ENCODE data around the gene NDUFA12.

The NDUFA12 gene

DNA sequence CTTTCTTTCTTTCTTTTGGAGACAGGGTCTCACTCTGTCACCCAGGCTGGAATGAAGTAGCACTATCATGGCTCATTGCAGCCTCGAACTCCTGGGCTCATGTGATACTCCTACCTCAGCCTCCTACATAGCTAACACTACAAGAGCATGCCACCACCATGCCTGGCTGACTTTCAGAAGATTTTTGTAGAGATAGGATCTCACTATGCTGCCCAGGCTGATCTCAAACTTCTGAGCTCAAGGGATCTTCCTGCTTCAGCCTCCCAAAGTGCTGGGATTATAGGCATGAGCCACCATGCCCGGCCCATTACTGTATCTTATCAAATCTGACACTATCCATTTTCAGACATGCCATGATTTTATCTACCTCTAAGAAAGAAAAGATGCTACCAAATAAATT, 31.6 kb downstream of the NDUFA12 start:
- Histone ChIP-seq H3K4me3 (no peak overlapping the region), H3K27ac (no peak overlapping the region)
- no peak for DNase-seq (ENCODE audit: low spot score)
- TF ChIP-seq, protein P1, sequence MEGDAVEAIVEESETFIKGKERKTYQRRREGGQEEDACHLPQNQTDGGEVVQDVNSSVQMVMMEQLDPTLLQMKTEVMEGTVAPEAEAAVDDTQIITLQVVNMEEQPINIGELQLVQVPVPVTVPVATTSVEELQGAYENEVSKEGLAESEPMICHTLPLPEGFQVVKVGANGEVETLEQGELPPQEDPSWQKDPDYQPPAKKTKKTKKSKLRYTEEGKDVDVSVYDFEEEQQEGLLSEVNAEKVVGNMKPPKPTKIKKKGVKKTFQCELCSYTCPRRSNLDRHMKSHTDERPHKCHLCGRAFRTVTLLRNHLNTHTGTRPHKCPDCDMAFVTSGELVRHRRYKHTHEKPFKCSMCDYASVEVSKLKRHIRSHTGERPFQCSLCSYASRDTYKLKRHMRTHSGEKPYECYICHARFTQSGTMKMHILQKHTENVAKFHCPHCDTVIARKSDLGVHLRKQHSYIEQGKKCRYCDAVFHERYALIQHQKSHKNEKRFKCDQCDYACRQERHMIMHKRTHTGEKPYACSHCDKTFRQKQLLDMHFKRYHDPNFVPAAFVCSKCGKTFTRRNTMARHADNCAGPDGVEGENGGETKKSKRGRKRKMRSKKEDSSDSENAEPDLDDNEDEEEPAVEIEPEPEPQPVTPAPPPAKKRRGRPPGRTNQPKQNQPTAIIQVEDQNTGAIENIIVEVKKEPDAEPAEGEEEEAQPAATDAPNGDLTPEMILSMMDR (IDR thresholded peaks at IDR 0.05): no peak

DNA sequence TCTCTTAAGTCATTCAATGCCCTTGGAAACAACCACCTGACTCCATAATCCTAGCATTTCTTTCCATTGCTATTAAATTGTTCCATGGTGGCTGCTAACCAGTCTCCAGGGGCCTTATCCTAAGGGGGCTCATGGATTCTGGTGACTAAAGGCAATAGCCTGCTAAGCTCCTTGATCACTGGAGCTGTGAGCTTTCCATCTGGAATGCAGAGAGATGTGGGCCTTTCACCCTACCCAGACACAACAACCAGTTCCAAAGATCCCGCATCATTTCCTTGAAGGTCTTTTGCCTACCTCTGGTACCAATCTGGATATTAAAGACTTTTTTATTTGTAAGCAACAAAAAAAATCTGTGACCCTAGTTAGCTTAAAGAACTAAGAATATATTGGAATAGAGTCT, 32.9 kb downstream of the NDUFA12 start:
- TF ChIP-seq, protein P1 (IDR thresholded peaks at IDR 0.05): no peak
- DNase-seq (ENCODE audit: low spot score): no peak
- H3K4me3 ChIP-seq: no peak overlapping the region
- no peak overlapping the region for H3K27ac ChIP-seq

DNA sequence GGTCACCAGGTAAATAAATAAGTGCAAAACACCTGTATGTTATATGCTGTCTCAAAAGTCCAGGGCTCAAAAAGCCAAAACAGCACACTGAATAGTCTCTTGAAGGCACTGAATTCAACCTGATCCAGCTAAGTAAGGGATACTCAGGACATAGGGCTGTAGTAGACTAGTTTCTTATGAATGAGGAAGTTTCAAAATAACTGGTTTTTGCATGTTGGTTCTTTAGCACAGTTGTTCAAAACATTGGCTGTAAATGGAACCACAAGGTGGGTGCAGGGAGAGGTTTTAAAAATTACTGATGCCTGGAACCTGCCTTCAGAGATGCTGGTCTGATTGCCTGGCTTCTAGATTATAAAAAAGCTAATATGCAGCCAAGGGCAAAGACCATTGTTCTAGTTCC, 34.1 kb downstream of the NDUFA12 start:
- TF ChIP-seq, protein P1 (IDR thresholded peaks at IDR 0.05): no peak
- DNase-seq (ENCODE audit: low spot score): no peak
- Histone ChIP-seq H3K4me3 (no peak overlapping the region), H3K27ac (no peak overlapping the region)

DNA sequence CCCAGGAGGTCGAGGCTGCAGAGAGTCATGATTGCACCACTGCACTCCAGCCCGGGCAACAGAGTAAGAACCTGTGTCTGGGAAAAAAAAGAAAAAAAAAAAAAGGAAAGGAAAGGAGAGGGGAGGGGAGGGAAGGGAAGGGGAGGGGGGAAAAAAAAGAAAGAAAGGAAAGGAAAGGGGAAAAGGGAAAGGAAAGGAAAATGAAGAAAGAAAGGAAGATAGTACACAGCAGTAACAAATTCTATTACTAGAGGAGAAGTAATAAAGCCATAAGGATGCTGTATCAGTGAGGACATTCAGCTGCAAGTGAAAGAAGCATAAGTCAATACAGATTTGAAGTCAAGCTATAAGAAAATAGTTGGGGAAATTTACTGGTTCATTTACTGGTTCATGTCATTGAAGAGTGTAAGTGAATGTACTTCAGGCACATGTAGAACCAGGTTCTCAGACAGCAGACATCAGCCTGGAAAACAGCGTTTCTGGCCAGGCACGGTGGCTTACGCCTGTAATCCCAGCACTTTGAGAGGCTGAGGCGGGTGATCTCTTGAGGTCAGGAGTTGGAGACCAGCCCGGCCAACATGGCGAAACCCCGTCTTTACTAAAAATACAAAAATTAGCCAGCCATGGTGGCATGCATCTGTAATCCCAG, 37.4 kb downstream of the NDUFA12 start:
- Histone ChIP-seq H3K27ac (no peak overlapping the region), H3K4me3 (no peak overlapping the region)
- DNase-seq (ENCODE audit: low spot score): no peak
- TF ChIP-seq, protein P1 (IDR thresholded peaks at IDR 0.05): no peak

DNA sequence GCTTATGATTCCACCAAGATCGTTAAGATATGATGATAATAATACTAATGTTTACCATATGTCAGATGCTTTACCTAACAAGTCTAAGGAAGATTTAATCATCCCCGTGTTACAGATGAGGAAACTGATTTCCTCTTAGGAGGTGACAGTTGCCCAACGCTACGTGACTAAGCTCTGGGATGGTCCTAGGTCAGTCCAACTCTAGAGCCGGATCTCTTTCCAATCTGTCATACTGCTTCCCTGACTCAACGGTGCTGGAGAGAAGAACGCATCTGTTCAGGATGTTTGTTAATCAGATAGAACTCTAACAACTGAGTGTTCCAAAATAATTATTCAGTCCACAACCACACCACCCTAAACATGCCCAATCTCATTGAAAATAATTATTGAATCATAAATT, 39.8 kb downstream of the NDUFA12 start:
- no peak overlapping the region for H3K4me3 ChIP-seq
- H3K27ac ChIP-seq: no peak overlapping the region
- TF ChIP-seq, protein P1 (IDR thresholded peaks at IDR 0.05): no peak
- DNase-seq (ENCODE audit: low spot score): no peak

DNA sequence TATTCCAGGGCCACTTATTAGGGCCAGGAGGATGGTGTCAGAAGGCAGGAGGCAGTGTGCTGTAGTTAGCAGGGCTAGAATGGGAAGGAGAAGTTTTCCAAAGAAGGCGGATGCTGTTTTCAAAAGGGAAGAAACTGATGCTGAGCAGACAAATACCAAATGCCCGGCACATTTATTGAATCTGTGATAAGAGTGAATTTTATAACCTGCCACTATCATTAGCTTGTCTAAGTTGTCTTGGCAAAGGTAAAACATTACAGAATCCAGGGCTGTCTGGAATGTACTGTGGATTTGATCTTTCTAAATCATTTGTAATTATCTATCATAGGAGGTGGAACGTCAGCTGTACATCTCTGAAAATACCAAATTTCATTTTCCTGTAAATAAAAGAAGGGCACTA, 40.8 kb downstream of the NDUFA12 start:
- H3K27ac ChIP-seq: no peak overlapping the region
- TF ChIP-seq, protein P1 (IDR thresholded peaks at IDR 0.05): no peak
- H3K4me3 ChIP-seq: no peak overlapping the region
- DNase-seq (ENCODE audit: low spot score): no peak

DNA sequence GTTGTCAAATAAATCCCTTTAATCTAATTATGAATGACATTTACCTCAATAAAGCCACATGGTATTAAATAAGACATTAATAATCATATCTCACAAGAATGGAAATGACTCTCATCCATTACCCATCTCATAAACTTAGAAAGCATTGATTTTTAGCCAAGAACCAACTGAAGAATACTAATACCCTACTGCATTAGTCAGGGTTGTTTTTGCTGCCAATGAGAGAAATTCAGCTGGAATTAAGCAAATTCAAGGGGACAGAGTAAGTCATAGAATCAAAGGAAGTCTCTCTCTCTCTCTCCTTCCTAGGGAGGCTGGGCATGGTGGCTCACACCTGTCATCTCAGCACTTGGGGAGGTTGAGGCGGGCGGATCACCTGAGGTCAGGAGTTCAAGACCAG, 41.6 kb downstream of the NDUFA12 start:
- TF ChIP-seq, protein P1 (IDR thresholded peaks at IDR 0.05): no peak
- H3K27ac ChIP-seq: no peak overlapping the region
- DNase-seq (ENCODE audit: low spot score): no peak

More for the DNA sequence above, 41.6 kb downstream of the NDUFA12 start:
- no peak overlapping the region for H3K4me3 ChIP-seq
